ENCODE measurements around the gene DGKA. TPM values are rescaled to one million over a fixed set of nuclear protein-coding genes. Genes with fewer than 3 reads are reported as not detected.

DGKA gene
- total RNA-seq, 1 donor from 2014 or later, result 70.1 TPM

DNA sequence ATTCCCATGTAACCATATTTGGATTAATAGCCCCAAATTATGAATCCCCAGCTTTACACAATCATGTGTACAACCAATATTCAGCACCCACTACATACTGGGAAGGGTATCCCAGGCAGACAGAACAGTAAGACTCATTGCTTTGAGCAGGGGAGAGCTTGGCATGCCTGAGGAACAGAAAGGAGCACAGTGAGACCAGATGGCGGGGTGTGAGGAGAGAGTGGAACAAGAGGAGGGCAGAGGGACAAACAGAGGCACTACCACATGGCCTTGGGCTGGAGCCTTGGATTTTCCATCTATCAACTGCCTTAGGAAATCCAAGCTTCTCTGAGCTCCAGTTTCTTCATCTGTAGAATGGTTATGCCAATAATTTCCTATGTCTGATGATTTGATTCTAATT, 3.8 kb downstream of the DGKA start:
- H3K4me1 Mint-ChIP-seq (ENCODE audit: unreplicated experiment), result peaks cover 37% of the 10 kb centered on the region
- no peak overlapping the region for H3K4me3 Mint-ChIP-seq (ENCODE audit: unreplicated experiment)
- peaks cover 2% of the 10 kb centered on the region for H3K36me3 Mint-ChIP-seq (ENCODE audit: unreplicated experiment)
- TF ChIP-seq, protein P1, sequence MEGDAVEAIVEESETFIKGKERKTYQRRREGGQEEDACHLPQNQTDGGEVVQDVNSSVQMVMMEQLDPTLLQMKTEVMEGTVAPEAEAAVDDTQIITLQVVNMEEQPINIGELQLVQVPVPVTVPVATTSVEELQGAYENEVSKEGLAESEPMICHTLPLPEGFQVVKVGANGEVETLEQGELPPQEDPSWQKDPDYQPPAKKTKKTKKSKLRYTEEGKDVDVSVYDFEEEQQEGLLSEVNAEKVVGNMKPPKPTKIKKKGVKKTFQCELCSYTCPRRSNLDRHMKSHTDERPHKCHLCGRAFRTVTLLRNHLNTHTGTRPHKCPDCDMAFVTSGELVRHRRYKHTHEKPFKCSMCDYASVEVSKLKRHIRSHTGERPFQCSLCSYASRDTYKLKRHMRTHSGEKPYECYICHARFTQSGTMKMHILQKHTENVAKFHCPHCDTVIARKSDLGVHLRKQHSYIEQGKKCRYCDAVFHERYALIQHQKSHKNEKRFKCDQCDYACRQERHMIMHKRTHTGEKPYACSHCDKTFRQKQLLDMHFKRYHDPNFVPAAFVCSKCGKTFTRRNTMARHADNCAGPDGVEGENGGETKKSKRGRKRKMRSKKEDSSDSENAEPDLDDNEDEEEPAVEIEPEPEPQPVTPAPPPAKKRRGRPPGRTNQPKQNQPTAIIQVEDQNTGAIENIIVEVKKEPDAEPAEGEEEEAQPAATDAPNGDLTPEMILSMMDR (IDR thresholded peaks at IDR 0.05), result no peak
- peak overlapping the region; percentile 35 for H3K27ac Mint-ChIP-seq (ENCODE audit: unreplicated experiment)
- H3K9me3 Mint-ChIP-seq (ENCODE audit: unreplicated experiment), result no peaks in the 10 kb centered on the region
- no peaks in the 10 kb centered on the region for H3K27me3 Mint-ChIP-seq (ENCODE audit: unreplicated experiment)
- no peak for DNase-seq (ENCODE audit: extremely low spot score, unreplicated experiment)

DNA sequence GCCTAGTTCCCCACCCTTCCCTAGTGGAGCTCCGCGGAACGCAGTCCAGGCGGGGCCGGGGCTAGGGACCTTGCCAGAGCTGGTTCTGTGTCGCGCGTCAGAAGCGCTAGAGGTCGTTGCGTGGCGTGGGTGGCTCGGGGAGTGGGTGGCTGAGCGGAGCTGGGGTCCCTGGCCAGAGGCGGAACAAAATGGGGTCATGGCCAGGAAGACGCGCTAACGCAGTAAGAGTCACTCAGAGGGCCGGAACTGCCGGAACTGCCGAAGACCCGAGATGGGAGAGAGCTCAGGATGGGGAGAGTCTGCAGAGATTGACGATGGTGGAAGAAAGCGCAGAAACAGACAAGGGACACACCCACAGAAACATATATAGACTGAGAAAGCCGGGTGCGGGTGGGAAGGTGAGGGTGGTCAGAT, 4.8 kb downstream of the DGKA start:
- Mint-ChIP-seq H3K4me3 (ENCODE audit: unreplicated experiment) (no peak overlapping the region), H3K27me3 (ENCODE audit: unreplicated experiment) (no peaks in the 10 kb centered on the region)

GRCh38 chr12:55937981-55938380, 7.0 kb downstream of the DGKA start:
- H3K27me3 Mint-ChIP-seq (ENCODE audit: unreplicated experiment), result no peaks in the 10 kb centered on the region
- H3K4me3 Mint-ChIP-seq (ENCODE audit: unreplicated experiment), result no peak overlapping the region
- TF ChIP-seq, protein P1 (IDR thresholded peaks at IDR 0.05), result no peak

More for the DNA sequence above, 4.8 kb downstream of the DGKA start:
- H3K27ac Mint-ChIP-seq (ENCODE audit: unreplicated experiment), result peak overlapping the region; percentile 45
- no peak for DNase-seq (ENCODE audit: extremely low spot score, unreplicated experiment)
- peaks cover 37% of the 10 kb centered on the region for H3K4me1 Mint-ChIP-seq (ENCODE audit: unreplicated experiment)
- peaks cover 5% of the 10 kb centered on the region for H3K36me3 Mint-ChIP-seq (ENCODE audit: unreplicated experiment)
- no peaks in the 10 kb centered on the region for H3K9me3 Mint-ChIP-seq (ENCODE audit: unreplicated experiment)
- TF ChIP-seq, protein P1 (IDR thresholded peaks at IDR 0.05), result no peak

GRCh38 chr12:55938826-55939501, 8.0 kb downstream of the DGKA start:
- Mint-ChIP-seq H3K4me1 (ENCODE audit: unreplicated experiment) (peaks cover 10% of the 10 kb centered on the region), H3K9me3 (ENCODE audit: unreplicated experiment) (no peaks in the 10 kb centered on the region)

More at GRCh38 chr12:55937981-55938380, 7.0 kb downstream of the DGKA start:
- Mint-ChIP-seq H3K9me3 (ENCODE audit: unreplicated experiment) (no peaks in the 10 kb centered on the region), H3K36me3 (ENCODE audit: unreplicated experiment) (peaks cover 14% of the 10 kb centered on the region), H3K27ac (ENCODE audit: unreplicated experiment) (no peak overlapping the region), H3K4me1 (ENCODE audit: unreplicated experiment) (peaks cover 20% of the 10 kb centered on the region)
- no peak for DNase-seq (ENCODE audit: extremely low spot score, unreplicated experiment)

GRCh38 chr12:55940065-55940732, 9.2 kb downstream of the DGKA start:
- no peaks in the 10 kb centered on the region for H3K27me3 Mint-ChIP-seq (ENCODE audit: unreplicated experiment)
- H3K4me3 Mint-ChIP-seq (ENCODE audit: unreplicated experiment), result no peak overlapping the region
- H3K4me1 Mint-ChIP-seq (ENCODE audit: unreplicated experiment), result peaks cover 5% of the 10 kb centered on the region
- no peaks in the 10 kb centered on the region for H3K9me3 Mint-ChIP-seq (ENCODE audit: unreplicated experiment)
- peak; percentile 94 for DNase-seq (ENCODE audit: extremely low spot score, unreplicated experiment)
- H3K27ac Mint-ChIP-seq (ENCODE audit: unreplicated experiment), result peak overlapping the region; percentile 57
- H3K36me3 Mint-ChIP-seq (ENCODE audit: unreplicated experiment), result peaks cover 29% of the 10 kb centered on the region
- TF ChIP-seq, protein P1 (IDR thresholded peaks at IDR 0.05), result peak; percentile 93

More at GRCh38 chr12:55938826-55939501, 8.0 kb downstream of the DGKA start:
- TF ChIP-seq, protein P1 (IDR thresholded peaks at IDR 0.05), result no peak
- DNase-seq (ENCODE audit: extremely low spot score, unreplicated experiment), result no peak
- H3K27ac Mint-ChIP-seq (ENCODE audit: unreplicated experiment), result peak overlapping the region; percentile 17
- H3K27me3 Mint-ChIP-seq (ENCODE audit: unreplicated experiment), result no peaks in the 10 kb centered on the region
- H3K4me3 Mint-ChIP-seq (ENCODE audit: unreplicated experiment), result no peak overlapping the region
- peaks cover 23% of the 10 kb centered on the region for H3K36me3 Mint-ChIP-seq (ENCODE audit: unreplicated experiment)

All from osteocyte (in vitro differentiated cells).